ENCODE measurements around the gene PRDM5. TPM values are rescaled to one million over a fixed set of nuclear protein-coding genes. Genes with fewer than 3 reads are reported as not detected.

PRDM5 gene
- total and polyA plus RNA-seq, 5 donors = 2.4 to 20.3 (median 16.5) TPM

DNA sequence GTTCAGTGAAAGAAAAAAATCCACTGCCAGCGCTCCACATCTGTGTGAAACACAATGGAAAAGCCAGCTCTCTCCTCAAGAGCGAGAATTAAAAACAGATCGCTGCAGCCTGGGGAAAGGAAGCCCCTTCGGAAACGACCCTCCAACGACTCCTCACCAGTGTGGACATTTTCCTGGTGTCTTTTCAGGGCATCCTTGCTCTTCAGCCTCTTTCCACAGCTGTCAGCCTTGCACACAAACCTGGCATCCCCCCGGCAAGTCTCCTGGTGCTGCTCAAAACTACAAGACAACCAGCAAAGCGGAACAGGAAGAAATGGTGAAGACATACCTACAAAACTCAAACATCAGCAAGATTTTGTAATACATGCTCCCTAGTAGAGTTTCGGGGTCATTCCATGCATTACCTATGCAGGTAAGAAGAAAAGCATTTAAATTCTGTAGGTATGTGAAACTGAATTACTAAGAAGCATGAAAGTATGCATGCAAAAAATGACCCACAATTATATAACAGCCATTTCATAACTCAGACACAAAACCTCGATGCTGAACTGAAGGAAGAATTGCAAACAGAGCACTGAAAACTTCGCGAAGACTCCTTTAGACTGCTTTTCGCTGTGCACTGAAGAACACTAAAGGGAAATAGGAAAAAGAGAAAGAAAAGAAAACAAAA, 106.1 kb downstream of the PRDM5 start:
- no peaks in the 10 kb centered on the region for H3K9me3 ChIP-seq (ENCODE audit: control insufficient read depth, low read length)
- DNase-seq (no peak), ATAC-seq (no peak)
- WGBS = 88% methylated on average over 13 of the region's 13 CpGs
- no peaks in the 10 kb centered on the region for H3K27me3 ChIP-seq (ENCODE audit: control insufficient read depth, insufficient read depth)
- H3K4me3 ChIP-seq (ENCODE audit: low read length) = no peak overlapping the region
- intact Hi-C loops (cut with DNase I) = no loop called here
- no peak overlapping the region for H3K27ac ChIP-seq (ENCODE audit: low read length)
- H3K4me1 ChIP-seq (ENCODE audit: control insufficient read depth, insufficient read depth, low read length) = no peaks in the 10 kb centered on the region

- H3K27me3 ChIP-seq (ENCODE audit: control insufficient read depth, insufficient read depth) = no peaks in the 10 kb centered on the region
- no peak for DNase-seq
- no peaks in the 10 kb centered on the region for H3K9me3 ChIP-seq (ENCODE audit: control insufficient read depth, low read length)
- ATAC-seq = no peak
- 83% methylated on average over 2 of the region's 2 CpGs for WGBS
- no peak overlapping the region for H3K4me3 ChIP-seq (ENCODE audit: low read length)
- no peaks in the 10 kb centered on the region for H3K4me1 ChIP-seq (ENCODE audit: control insufficient read depth, insufficient read depth, low read length)
- intact Hi-C loops (cut with DNase I) = no loop called here
- no peak overlapping the region for H3K27ac ChIP-seq (ENCODE audit: low read length)
These were observed 107.2 kb downstream of the PRDM5 start for GRCh38 chr4:120815361-120815760.

GRCh38 chr4:120814886-120815285, 107.6 kb downstream of the PRDM5 start:
- Histone ChIP-seq H3K27ac (ENCODE audit: low read length) (no peak overlapping the region), H3K4me3 (ENCODE audit: low read length) (no peak overlapping the region), H3K27me3 (ENCODE audit: control insufficient read depth, insufficient read depth) (no peaks in the 10 kb centered on the region), H3K4me1 (ENCODE audit: control insufficient read depth, insufficient read depth, low read length) (no peaks in the 10 kb centered on the region), H3K9me3 (ENCODE audit: control insufficient read depth, low read length) (no peaks in the 10 kb centered on the region)
- ATAC-seq (no peak), DNase-seq (no peak)
- 92% methylated on average over 2 of the region's 2 CpGs for WGBS
- intact Hi-C loops (cut with DNase I) = no loop called here

DNA sequence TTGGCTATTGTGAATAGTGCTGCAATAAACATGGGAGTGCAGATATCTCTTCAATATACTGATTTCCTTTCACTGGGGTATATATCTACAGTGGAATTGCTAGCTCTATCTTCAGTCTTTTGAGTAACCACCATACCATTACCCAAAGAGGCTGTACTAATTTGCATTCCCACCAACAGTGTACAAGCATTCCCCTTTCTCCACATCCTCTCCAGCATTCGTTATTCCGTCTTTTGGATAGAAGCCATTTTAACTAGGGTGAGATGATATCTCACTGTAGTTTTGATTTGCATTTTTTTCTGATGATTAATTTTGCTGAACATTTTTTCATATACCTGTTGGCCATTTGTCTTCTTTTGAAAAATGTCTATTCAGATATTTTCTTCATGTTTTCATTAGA, 110.3 kb downstream of the PRDM5 start:
- Histone ChIP-seq H3K27me3 (ENCODE audit: control insufficient read depth, insufficient read depth) (no peaks in the 10 kb centered on the region), H3K4me1 (ENCODE audit: control insufficient read depth, insufficient read depth, low read length) (no peaks in the 10 kb centered on the region), H3K4me3 (ENCODE audit: low read length) (no peak overlapping the region), H3K9me3 (ENCODE audit: control insufficient read depth, low read length) (no peaks in the 10 kb centered on the region), H3K27ac (ENCODE audit: low read length) (no peak overlapping the region)
- no peak for ATAC-seq
- no peak for DNase-seq
- WGBS = 74% methylated on average over 2 of the region's 2 CpGs
- intact Hi-C loops (cut with DNase I) = no loop called here

GRCh38 chr4:120809518-120809917, 113.0 kb downstream of the PRDM5 start:
- Histone ChIP-seq H3K27ac (ENCODE audit: low read length) (no peak overlapping the region), H3K4me3 (ENCODE audit: low read length) (no peak overlapping the region), H3K27me3 (ENCODE audit: control insufficient read depth, insufficient read depth) (no peaks in the 10 kb centered on the region), H3K4me1 (ENCODE audit: control insufficient read depth, insufficient read depth, low read length) (no peaks in the 10 kb centered on the region), H3K9me3 (ENCODE audit: control insufficient read depth, low read length) (no peaks in the 10 kb centered on the region)
- DNase-seq (no peak), ATAC-seq (no peak)
- WGBS = 98% methylated on average over 1 of the region's 1 CpG
- intact Hi-C loops (cut with DNase I) = no loop called here

DNA sequence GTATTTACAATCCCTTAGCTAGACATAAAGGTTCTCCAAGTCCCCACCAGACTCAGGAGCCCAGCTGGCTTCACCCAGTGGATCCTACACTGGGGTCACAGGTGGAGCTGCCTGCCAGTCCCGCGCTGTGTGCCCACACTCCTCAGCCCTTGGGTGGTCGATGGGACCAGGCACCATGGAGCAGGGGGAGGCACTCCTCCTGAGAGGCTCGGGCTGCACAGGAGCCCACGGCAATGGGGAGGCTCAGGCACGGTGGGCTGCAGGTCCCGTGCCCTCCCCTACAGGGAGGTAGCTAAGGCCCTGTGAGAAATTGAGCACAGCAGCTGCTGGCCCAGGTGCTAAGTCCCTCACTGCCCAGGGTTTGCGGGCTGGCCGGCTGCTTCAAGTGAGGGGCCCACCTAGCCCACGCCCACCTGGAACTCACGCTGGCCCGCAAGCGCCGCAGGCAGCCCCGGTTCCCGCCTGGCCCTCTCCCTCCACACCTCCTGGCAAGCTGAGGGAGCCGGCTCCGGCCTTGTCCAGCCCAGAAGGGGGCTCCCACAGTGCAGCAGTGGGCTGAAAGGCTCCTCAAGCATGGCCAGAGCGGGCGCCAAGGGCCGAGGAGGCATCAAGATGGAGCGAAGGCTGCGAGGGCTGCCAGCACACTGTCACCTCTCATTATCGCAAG, 113.9 kb downstream of the PRDM5 start:
- intact Hi-C loops (cut with DNase I) = no loop called here
- H3K4me1 ChIP-seq (ENCODE audit: control insufficient read depth, insufficient read depth, low read length) = no peaks in the 10 kb centered on the region
- DNase-seq (no peak), ATAC-seq (no peak)
- WGBS = 95% methylated on average over 24 of the region's 24 CpGs
- H3K27me3 ChIP-seq (ENCODE audit: control insufficient read depth, insufficient read depth) = no peaks in the 10 kb centered on the region
- H3K4me3 ChIP-seq (ENCODE audit: low read length) = no peak overlapping the region
- no peak overlapping the region for H3K27ac ChIP-seq (ENCODE audit: low read length)
- H3K9me3 ChIP-seq (ENCODE audit: control insufficient read depth, low read length) = no peaks in the 10 kb centered on the region

- 38% methylated on average over 5 of the region's 5 CpGs for WGBS
- Histone ChIP-seq H3K27ac (ENCODE audit: low read length) (no peak overlapping the region), H3K4me3 (ENCODE audit: low read length) (no peak overlapping the region), H3K27me3 (ENCODE audit: control insufficient read depth, insufficient read depth) (no peaks in the 10 kb centered on the region), H3K9me3 (ENCODE audit: control insufficient read depth, low read length) (no peaks in the 10 kb centered on the region), H3K4me1 (ENCODE audit: control insufficient read depth, insufficient read depth, low read length) (no peaks in the 10 kb centered on the region)
- DNase-seq (peak; percentile 38 to 71 (median 51)), ATAC-seq (peak; percentile 86 to 94)
- intact Hi-C loops (cut with DNase I) = no loop called here
These were observed 121.3 kb downstream of the PRDM5 start for GRCh38 chr4:120801137-120801758.

- no peak for DNase-seq
- Histone ChIP-seq H3K27ac (ENCODE audit: low read length) (no peak overlapping the region), H3K4me3 (ENCODE audit: low read length) (no peak overlapping the region), H3K27me3 (ENCODE audit: control insufficient read depth, insufficient read depth) (no peaks in the 10 kb centered on the region), H3K4me1 (ENCODE audit: control insufficient read depth, insufficient read depth, low read length) (no peaks in the 10 kb centered on the region), H3K9me3 (ENCODE audit: control insufficient read depth, low read length) (no peaks in the 10 kb centered on the region)
- intact Hi-C loops (cut with DNase I) = no loop called here
- ATAC-seq = no peak
- 83% methylated on average over 3 of the region's 3 CpGs for WGBS
These were observed 124.0 kb downstream of the PRDM5 start for GRCh38 chr4:120798570-120798969.

DNA sequence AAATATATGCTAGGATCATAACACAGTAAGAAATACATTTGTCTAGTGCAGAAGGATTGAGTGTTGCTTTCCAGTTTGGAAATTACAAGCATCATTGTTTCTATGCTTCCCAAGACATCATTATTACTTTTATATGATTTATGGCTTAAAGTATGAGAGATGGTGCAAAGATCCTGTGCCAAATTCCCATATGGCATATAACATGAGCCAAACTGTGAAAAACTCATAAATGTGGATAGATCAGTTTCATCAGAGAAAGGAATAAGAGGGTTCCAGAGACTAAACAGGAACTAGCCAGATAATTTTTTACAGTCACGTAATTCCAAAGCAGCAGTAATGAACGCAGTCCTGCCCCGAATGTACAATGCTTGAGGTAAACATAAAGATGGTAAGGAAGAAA, 126.3 kb downstream of the PRDM5 start:
- Histone ChIP-seq H3K27ac (ENCODE audit: low read length) (no peak overlapping the region), H3K4me1 (ENCODE audit: control insufficient read depth, insufficient read depth, low read length) (no peaks in the 10 kb centered on the region), H3K4me3 (ENCODE audit: low read length) (no peak overlapping the region), H3K9me3 (ENCODE audit: control insufficient read depth, low read length) (no peaks in the 10 kb centered on the region), H3K27me3 (ENCODE audit: control insufficient read depth, insufficient read depth) (no peaks in the 10 kb centered on the region)
- intact Hi-C loops (cut with DNase I) = no loop called here
- 91% methylated on average over 3 of the region's 3 CpGs for WGBS
- DNase-seq = no peak
- ATAC-seq = no peak

GRCh38 chr4:120785202-120785601, 137.3 kb downstream of the PRDM5 start:
- intact Hi-C loops (cut with DNase I) = no loop called here

DNA sequence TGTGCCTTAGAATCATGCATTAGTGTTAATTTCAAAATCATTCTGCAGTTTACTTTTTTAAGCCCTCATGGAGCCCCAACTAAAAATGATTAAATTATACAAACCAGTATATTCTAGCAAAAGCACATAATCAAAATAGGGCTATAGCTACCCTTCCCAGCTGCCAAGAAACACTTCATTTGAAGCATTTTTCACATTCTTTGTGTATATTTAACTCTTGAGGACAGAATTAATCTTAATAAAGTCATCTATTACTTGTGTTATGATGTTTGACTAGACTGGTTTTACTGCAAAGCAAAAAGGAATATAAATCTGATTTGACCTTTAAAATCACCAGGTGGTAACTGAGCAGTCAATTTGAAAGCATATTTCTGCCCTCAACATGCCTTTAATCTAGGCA, 145.1 kb downstream of the PRDM5 start:
- H3K4me1 ChIP-seq (ENCODE audit: control insufficient read depth, insufficient read depth, low read length) = peaks cover 2% of the 10 kb centered on the region
- intact Hi-C loops (cut with DNase I) = no loop called here
- no peak overlapping the region for H3K27ac ChIP-seq (ENCODE audit: low read length)
- H3K27me3 ChIP-seq (ENCODE audit: control insufficient read depth, insufficient read depth) = no peaks in the 10 kb centered on the region
- DNase-seq (no peak), ATAC-seq (no peak)
- H3K4me3 ChIP-seq (ENCODE audit: low read length) = no peak overlapping the region
- H3K9me3 ChIP-seq (ENCODE audit: control insufficient read depth, low read length) = no peaks in the 10 kb centered on the region

More at GRCh38 chr4:120785202-120785601, 137.3 kb downstream of the PRDM5 start:
- Histone ChIP-seq H3K4me1 (ENCODE audit: control insufficient read depth, insufficient read depth, low read length) (no peaks in the 10 kb centered on the region), H3K27me3 (ENCODE audit: control insufficient read depth, insufficient read depth) (no peaks in the 10 kb centered on the region), H3K27ac (ENCODE audit: low read length) (no peak overlapping the region), H3K9me3 (ENCODE audit: control insufficient read depth, low read length) (no peaks in the 10 kb centered on the region), H3K4me3 (ENCODE audit: low read length) (no peak overlapping the region)
- DNase-seq = no peak
- ATAC-seq = no peak
- WGBS = 95% methylated on average over 2 of the region's 2 CpGs
